ENCODE results near the gene CES4A.
"Not testable (repeated sequence)": the region's sequence is repeated elsewhere in the genome, so short reads cannot be mapped to it uniquely, and the experiment has no call there.

Gene CES4A

DNA sequence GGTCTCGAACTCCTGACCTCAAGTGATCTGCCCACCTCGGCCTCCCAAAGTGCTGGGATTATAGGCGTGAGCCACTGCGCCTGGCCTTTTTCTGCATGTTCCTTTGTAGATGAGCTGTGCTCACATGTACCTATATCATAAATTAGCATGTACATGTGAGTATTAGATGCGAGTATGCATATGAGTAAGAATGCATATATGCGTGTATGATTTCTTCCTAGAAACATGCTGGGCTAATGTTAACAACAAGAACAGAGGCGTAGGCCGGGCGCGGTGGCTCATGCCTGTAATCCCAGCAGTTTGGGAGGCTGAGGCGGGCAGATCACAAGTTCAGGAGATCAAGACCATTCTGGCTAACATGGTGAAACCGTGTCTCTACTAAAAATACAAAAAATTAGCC, 5.2 kb downstream of the CES4A start:
- not testable (repeated sequence) for DNase-seq

DNA sequence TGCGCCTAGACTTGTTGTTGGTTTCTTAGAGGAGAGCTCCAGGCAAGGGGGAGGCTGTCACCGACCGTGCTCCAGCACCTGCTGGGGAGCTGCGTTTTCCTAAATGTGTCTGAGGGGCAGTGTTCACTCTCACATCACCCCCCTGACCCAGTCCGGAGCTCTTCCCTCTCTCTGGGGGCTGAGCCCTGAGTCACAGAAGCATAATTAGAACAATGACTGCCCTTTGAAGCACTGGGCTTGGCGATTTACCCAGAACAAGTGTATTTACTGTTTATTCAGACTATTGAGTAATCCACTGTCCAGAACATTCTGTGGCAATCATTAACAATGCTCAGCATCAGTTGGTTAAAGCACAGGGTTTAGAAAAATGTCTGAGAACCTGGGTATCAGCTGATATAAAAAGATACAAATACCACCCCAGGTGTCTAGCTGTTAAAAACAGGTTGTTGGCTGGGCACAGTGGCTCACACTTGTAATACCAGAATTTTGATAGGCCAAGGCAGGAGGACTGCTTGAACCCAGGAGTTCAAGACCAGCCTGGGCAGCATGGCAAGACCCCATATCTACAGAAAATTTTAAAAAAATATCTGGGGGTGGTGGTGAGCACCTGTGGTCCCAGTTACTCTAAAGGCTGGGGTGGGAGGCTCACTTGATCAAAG, 8.1 kb downstream of the CES4A start:
- no peak for DNase-seq

DNA sequence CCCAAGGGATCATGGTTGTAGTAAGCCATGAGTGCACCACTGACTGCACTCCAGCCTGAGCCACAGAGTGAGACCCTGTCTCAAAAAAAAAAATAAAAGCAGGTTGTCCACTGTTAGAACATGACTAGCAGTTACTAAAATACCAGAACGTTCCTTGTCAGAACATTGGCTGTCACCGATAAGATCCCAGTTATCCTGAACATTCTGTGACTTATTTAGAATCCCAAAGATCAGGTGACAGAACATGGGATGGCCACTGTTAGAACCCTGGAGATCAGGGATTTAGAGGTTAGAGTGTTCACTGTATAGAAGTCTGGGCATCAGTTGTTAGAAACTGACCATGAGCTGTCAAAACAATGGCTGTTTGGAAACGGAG, 8.6 kb downstream of the CES4A start:
- no peak for DNase-seq

DNA sequence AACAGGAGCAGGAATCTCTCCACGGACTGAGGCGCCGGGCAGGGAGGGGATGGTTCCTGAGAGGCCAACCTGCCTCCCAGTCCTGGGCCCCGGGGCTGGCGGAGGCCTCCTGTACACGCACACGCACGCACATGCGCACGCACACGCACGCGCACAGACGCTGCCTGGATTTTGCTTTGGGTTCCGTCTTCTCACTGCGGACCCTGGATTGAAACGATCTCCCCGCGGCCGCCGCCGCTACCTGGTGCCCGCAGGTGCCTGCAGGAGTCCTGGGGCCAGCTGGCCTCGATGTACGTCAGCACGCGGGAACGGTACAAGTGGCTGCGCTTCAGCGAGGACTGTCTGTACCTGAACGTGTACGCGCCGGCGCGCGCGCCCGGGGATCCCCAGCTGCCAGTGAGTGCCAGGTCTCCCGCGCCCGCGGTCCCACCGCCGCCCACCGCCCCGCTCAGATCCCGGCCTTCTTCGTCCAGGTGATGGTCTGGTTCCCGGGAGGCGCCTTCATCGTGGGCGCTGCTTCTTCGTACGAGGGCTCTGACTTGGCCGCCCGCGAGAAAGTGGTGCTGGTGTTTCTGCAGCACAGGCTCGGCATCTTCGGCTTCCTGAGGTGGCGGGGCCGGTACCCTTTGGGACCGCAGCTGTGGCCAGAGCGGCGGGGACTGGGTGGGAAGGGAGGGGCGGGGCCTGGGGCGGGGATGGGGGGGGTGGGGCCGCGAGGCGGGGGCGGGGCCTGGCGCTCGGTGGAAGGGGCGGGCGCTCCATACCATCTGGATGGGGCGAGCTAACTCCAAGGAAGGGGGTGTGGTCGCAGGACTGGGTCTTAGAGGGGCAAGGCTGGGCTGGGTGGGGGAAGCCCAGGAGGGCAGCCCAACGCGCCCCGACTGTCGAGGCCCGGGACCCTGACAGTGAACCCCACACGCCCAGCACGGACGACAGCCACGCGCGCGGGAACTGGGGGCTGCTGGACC, 12.3 kb downstream of the CES4A start:
- peak in 1 of 2 experiments; percentile 17 for DNase-seq

DNA sequence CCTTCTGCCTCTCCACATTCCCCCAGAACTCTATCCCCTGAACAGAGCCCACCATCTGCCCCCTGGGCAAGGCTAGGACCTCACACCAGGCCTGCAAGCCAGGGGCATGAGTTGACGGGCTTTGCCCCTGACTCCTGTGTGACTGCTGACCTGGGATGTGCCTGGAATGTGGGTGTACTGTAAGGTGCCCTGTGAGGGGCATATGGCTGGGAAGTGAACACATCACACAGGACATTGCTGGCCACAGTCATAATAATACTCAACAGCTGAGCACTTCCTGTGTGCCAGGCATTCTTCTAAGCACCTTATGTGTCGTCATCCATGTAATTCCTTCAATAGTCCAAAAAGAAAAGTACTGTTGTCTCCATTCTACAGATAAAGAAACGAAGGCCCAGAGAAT, 13.3 kb downstream of the CES4A start:
- DNase-seq = peak; percentile 24 to 31

DNA sequence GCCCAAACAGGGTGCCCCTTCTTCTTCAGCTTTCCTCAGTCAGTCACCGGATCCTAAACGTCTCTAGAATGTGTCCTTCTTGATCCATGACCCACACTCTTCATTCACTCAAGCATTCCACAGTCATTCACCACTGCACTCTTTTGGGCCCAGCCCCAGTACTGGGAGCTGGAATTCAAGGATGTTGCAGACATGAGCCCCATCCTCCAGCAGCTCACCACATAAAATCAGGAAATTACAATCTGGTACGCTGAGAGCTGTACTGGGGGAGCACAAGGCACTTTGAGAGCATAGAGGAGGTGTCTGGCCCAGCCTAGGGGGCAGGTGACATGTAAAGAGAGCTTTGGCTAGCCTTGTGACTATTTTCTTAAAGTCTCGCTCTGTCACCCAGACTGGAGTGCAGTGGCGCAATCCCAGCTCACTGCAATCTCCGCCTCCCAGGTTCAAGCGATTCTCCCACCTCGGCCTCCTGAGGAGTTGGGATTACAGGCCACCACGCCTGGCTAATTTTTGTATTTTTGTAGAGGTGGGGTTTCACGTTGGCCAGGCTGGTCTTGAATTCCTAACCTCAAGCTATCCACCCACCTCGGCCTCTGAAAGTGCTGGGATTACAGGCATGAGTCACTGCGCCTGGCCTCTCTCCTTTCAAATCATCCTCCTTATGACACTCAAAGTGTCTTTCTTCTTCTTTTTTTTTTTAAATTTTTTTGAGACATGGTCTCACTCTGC, 18.7 kb downstream of the CES4A start:
- no peak for DNase-seq

DNA sequence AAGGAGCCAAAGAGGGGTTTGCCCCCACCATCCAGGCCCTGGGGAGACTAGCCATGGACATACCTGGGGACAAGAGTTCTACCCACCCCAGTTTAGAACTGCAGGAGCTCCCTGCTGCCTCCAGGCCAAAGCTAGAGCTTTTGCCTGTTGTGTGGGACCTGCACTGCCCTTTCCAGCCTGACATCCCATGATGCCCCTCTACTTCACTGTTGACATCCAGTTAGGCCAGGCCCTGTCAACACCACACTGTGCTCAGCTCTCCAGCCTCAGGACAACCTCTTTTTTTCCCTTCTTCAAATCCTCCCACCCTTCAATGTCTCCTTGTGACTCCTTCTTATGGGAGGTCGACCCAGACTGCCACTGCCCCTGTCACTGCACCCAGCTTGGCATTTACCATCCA, 20.8 kb downstream of the CES4A start:
- no peak for DNase-seq

DNA sequence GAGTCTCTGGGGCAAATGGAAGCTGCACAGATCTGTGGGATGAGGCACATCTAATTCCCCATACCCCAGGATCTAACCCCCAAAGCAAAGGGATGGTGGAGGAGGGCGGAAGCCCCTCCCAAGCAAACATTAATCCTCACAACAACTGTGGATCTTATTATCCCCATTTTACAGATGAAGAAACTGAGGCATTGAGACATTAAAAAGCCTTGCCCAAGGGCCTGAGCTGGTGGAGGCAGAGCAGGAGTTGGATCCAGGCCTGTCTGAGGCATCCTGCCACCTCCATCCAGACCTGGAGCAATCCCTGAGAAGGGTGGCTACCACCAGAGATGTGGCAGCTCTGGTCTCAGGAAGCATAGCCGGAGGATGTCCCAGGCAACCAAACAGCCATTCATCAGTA, 22.9 kb downstream of the CES4A start:
- DNase-seq = no peak

DNA sequence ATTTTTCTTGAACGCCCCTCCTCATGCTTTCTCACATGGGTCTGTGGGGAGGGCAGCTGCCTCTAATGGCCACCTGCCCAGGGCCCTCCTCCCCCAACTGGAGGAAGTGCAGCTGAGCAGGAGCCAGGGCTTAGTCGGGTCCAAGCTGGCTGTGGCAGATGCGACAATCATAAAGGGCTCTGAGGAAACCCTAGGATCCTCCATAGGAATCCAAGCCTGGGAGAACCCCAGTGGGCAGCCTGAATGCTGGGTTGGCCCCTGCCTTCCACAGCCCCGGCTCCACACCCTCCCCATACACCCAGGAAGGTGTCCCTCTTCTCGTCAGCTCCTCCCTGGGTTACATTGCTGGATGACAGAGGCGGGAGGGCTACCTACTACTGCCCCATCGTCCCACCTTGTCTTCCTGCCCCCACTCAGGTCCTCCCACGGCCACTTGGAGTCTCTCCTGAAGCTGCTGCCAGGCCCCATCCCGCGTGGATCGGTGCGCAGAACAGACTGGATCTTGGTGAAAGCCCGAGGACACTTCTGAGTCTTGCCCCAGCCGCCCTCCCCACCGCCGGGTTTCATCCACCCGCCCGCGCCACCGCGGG, 24.9 kb downstream of the CES4A start:
- no peak for DNase-seq

DNA sequence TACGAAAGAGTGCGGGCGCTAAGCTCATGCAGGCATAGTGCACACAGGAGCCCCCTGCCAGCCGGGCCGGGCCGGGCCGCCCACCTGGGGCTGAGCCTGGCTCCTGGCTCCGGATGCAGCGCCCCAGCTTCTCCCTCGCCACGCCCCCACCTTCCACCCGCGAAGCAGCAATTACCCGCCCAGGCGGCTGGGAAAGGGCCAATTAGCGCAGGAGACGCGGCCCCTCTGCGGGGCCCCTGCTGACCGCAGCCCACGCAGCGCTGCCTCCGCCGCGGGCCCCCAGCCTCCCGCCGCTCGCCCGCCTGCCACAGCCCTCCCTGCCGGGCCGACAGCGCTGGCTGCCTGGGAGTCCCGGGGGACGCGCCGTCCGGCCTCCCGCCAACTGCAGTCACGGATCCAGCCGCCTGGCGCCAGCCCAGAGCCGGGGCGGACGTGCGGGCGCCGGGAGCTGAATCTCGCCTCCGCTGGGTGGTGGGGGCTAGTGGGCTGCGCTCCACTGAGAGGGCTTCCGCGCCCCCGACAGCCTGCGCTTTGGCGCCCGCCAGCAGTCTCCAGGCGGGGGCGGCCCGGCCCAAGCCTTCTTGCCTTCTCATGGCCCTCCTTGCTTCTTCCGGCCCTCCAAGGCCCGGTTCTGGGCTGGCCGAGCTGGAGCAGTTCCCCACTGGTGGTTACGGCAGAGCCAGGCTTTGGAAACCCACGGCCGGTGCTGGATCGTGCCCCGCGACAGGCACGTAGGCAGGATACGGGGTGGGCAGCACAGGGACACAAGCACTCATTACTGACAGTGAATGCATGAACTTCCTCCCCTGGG, 25.6 kb downstream of the CES4A start:
- DNase-seq = no peak

DNA sequence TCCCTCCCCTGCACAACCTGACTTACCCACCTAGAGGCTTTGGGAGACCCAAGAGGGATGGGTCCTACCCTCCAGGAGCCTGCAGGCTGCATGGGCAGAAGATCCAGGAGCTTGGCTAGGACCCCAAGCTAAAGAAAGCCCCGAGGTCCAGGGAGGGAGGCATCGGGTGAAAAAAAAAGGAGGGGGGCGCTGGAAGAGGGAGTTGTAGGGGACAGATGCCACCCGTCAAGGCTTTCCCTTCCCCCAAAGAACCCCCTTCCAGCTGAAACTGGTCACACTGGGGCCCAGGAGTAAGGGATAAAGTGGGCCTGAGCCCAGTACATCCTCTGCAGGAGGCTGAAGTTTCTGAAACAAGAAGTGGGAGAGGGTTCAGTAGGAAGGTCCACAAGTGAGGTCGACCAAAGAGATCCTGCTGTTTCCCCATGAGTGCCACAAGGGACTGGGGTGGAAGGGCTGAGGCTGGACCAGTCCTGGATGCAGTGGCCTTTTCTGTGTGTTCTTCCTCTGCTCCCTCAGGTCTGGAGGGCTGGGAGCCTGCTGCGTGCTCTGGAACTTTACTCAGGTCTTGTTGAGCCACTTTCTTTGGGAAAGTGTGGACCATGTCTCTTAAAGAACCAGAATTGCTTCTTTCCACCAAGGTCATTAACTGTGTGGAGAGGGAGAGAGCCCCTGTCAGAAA, 26.4 kb downstream of the CES4A start:
- DNase-seq = no peak

DNA sequence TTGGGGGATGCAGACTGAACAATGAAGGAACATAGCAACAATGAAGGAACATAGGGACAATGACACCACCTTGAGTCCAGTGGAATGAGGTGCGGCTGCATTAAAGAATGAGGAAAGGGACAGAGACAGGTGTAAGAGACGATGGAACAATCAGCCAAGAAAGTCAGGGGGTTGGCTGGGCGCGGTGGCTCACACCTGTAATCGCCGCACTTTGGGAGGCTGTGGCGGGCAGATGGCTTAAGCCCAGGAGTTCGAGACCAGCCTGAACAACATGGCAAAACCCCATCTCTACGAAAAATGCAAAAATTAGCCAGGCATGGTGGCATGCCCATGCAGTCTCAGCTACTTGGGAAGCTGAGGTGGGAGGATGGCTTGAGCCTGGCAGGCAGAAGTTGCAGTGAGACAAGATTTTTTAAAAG, 26.9 kb downstream of the CES4A start:
- no peak for DNase-seq

DNA sequence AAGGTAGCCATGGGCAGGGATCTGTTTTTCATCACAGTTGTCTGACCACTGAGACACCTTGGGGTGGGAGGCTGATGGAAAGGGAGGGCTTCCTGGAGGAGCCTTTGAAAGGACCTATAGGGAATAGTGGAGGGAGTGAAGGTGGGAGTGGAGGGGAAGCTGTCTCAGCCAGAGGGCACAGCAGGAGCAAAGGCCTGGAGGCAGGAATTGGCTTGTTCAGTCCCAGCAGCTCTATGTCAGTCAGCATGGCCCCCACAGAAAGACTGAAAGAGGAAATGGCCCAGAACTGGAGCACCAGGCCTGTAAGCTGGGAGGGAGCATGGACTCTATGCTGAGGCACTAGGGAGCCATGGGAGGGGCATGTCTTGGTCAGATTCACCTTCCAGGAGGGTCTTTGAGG, 27.8 kb downstream of the CES4A start:
- DNase-seq = no peak

DNA sequence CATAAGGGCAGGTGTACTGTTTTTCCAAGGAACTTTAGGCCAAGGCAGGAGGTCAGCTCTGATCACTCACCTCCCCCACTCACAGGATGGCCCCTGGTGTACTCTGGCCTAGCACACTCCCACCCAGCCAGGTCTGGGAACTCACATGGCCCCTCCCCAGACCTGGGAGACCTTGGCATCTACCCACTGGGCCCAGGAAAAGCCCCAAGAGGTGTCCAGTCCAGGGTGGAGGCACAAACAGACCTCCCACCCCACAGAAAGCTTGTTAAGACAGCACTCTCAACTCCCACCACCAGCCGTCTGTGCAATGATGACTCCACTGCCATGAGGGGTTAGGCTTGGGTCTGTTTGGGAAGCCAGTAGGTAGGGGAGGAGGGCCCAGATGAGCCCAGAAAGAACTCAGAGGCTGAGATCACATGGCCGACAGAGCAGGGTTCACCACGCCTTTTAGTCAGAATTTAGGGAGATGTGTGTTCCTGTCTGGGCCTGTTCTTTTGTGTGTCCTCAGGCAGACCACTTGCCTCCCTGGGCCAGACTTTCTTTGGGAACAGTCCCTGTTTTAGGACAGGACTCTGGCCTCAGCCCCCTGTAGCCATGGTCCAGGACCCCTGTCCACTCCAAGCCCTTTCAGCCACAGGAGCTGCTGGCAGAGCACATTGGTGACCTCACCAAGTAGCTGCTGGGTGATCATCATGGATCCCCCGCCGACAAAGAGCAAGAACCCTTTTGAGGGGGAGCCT, 28.5 kb downstream of the CES4A start:
- DNase-seq = no peak

DNA sequence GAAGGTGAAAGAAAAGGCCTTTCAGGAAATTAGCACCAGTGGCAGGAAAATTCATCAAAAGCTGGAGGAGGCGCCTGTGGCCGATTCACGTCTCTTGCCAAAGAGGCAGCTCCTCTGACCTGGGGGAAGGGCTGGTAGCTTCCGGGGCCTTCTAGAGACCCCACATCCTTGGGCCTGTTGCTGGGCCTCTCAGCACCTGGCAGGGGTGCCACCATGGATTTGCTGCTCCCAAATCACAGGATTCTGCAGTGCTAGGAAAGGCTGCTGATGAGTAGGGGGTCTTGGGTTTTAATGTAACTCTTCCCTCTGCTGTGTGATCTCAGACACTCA, 29.0 kb downstream of the CES4A start:
- DNase-seq = no peak

DNA sequence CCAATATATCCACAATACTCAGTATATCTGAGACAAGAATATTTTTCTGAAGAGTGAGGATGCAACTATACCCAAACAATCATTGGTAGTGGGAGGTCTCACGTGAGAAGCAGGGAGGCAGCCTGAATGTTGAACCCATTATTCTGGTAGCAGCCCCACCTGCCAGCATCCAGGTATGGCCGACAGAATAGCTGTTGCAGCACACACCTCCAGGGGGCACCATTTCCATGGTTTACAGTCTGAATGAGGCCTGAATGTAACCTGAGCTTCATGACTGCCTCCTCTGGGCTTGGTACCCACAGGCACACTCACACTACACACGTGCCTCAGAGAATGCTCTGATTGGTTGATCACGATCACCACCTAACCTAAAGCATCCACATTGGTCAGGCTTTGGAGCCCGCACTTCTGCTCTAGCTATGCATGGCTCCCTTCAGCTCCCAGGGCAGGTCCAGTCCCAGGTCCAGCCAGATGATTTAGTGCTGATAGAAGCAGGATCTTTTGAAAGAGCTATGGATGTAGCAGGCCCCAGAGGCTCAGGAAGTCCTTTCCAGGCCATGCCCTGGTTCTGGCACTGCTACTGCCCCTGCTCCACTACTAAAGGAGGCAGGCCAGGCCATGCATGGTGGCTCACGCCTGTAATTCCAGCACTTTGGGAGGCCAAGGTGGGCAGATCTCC, 29.6 kb downstream of the CES4A start:
- DNase-seq = peak; percentile 51 to 87

DNA sequence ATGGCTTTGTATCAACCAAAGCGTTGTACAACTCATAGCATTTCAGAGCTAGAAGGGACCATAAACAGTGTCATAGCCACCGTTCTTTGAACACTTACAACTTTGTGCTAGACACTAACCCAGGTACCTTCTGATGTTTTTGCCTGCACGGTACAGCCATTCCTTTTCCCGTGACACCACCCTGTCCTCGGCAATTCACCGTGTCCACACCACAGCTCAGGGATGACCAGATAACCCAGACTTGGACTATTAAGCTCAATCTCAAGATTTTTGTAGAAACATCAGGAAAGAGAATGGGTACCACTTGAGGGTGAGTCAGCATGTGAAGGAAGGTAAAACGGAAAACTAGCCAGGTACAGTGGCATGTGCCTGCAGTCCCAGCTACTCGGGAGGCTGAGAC, 30.8 kb downstream of the CES4A start:
- DNase-seq = no peak

DNA sequence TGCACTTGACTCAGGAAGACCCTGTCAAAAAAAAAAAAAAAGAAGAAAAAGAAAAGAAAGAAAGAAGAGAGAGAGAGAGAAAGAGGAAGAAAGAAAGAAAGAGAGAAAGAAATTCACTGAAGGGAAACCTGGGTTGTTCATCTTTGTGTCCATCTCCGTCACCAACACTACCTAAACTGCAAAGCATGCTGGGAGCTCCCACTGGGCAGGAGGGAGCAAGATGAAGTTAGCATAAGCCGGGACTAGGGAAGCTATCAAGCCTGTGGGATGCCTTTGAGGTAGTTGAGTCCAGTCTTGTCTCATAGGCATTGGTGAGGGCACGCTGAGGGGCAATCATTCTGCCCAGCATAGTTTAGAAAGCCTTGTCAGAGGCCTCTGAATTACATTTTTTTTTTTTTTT, 32.9 kb downstream of the CES4A start:
- no peak for DNase-seq

DNA sequence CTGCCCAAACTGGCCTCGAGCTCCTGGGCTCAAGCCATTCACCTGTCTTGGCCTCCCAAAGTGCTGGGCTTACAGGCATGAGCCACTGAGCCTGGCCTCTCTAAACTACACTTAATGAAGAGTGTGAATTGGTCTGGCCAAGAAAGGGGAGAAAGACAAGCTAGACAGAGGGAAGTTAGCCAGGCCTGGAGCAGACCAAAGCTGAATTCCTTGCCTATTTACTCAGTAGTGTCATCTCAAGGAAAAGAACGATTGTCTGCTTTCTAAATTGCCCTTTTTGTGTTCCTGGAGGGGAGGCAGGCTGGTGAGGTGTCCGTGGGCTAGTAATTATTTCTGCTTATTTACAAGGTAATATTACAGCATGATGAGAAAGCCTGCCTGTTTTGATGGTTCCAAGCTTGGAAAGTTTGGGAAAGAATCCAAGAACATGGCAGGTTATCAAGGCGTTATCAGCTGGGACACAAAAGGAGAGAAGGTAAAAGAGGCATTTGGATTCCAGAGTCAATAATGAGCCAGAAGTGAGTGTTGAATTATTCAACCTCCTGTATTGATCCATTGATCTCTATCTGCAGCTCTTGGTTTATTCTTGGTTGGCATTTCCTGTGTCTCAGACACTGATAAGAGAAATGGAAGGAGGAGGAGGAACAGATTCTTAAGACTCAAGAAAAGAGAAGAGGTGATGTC, 34.3 kb downstream of the CES4A start:
- no peak for DNase-seq

DNA sequence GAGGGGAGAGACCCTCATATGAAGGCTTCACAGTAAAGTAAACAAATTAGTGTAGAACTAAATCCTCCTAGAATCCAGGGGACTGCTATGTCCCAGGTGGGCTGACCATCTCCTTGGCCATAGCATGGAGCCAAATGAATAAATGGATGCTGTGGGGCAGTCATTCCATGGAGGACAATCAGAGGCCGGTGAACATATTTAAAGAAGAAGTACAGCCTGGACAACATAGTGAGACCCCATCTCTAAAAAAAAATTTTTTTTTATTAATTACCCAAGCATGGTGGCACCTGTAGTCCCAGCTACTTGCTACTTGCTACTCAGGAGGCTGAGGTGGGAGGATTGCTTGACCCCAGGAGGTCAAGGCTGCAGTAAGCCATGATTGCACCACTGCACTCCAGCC, 35.3 kb downstream of the CES4A start:
- no peak for DNase-seq
